Panc1 (cell line): ENCODE results near the gene FAM13C. TPM values are rescaled to one million over a fixed set of nuclear protein-coding genes. Genes with fewer than 3 reads are reported as not detected.

Experiments used
- ATAC-seq: fragments of 200-7000 bp; cut with Tn5 transposase; 2 replicates; pipeline ENCODE4 v1.9.1; 2020; ENCODE audit warnings: mild to moderate bottlenecking, moderate library complexity
- BruUV-seq: library from RNA; stranded (reverse); fragments of 400-500 nt; replicated peaks from 2 replicates; lab custom pipeline; 2021; lab: Mats Ljungman, UMichigan
- CTCF ChIA-PET: fragments of 300-600 bp; sonication (Branson Sonifier 250); formaldehyde crosslinking; loops from one replicate; lab custom pipeline; 2022; ENCODE audit warnings: antibody characterized with exemption; lab: Charles Lee
- POLR2A ChIA-PET: fragments of 300-600 bp; sonication (Branson Sonifier 250); formaldehyde crosslinking; loops from one replicate; lab custom pipeline; 2022; ENCODE audit warnings: antibody characterized with exemption; lab: Charles Lee
- DNase-seq: peaks from one replicate; pipeline ENCODE4 v3.0.0-alpha.2; 2010; ENCODE audit warnings: low read depth, low spot score
- H3K27ac ChIP-seq: 2 replicates; pipeline ENCODE4 v1.5.1; 2011; ENCODE audit warnings: mild to moderate bottlenecking, low read length, inconsistent platforms
- H3K27me3 ChIP-seq: fragments of 200-500 bp; sonication (Bioruptor generic); 2 replicates; pipeline ENCODE4 v1.6.0; 2014; ENCODE audit warnings: low read length, inconsistent platforms; ENCODE audit not compliant: control insufficient read depth, insufficient read depth
- H3K36me3 ChIP-seq: fragments of 200-500 bp; sonication (Bioruptor generic); 2 replicates; pipeline ENCODE4 v1.5.1; 2014; ENCODE audit warnings: inconsistent platforms, mild to moderate bottlenecking, low read length, moderate library complexity; ENCODE audit not compliant: control insufficient read depth, insufficient read depth
- H3K4me1 ChIP-seq: 2 replicates; pipeline ENCODE4 v1.5.1; 2011; ENCODE audit warnings: inconsistent platforms, mild to moderate bottlenecking, low read length, moderate library complexity; ENCODE audit not compliant: control insufficient read depth, insufficient read depth
- H3K4me3 ChIP-seq, 2 experiments: 2 replicates each; pipeline ENCODE4 v1.5.1; 2011 to 2012; ENCODE audit warnings: low read depth in 2 of 2, low read length in 2 of 2, mild to moderate bottlenecking in 2 of 2, inconsistent platforms in 1 of 2, moderate library complexity in 1 of 2
- H3K9me3 ChIP-seq: fragments of 200-500 bp; sonication (Bioruptor generic); 2 replicates; pipeline ENCODE4 v1.5.1; 2014; ENCODE audit warnings: low read depth, mild to moderate bottlenecking, inconsistent platforms, low read length, moderate library complexity; ENCODE audit not compliant: control insufficient read depth, insufficient read depth
- POLR2AphosphoS5 ChIP-seq: IDR thresholded peaks from 2 replicates; pipeline ENCODE4 v1.6.1; 2012; ENCODE audit warnings: mild to moderate bottlenecking, low read depth, low read length, moderate library complexity
- SIN3A ChIP-seq: IDR thresholded peaks from 2 replicates; pipeline ENCODE4 v1.6.1; 2012; ENCODE audit warnings: low read depth, mild to moderate bottlenecking, low read length, moderate library complexity, borderline replicate concordance; ENCODE audit not compliant: insufficient read depth
- TCF7L2 ChIP-seq: IDR thresholded peaks from 2 replicates; pipeline ENCODE4 v1.6.1; 2011; ENCODE audit warnings: mild to moderate bottlenecking, low read depth, low read length, inconsistent platforms
- in situ Hi-C: cut with HindIII; loops from 2 replicates; pipeline ENCODE4 v1.10.0; 2016; ENCODE audit warnings: low sequenced_read_pairs, low pct_unique_long_range_greater_than_20kb
- intact Hi-C: fragments of 100-400 bp; cut with micrococcal nuclease; formaldehyde crosslinking; loops from one replicate; pipeline ENCODE4 v1.10.0; 2022; ENCODE audit not compliant: unreplicated experiment
- total RNA-seq: library from RNA; stranded (reverse); gene quantifications from one replicate; pipeline ENCODE4 v1.2.1, GENCODE V29; 2021; ENCODE audit not compliant: unreplicated experiment
- TF ChIP-seq, protein P1 (sequence below): fragments of 450-650 bp; IDR thresholded peaks from 2 replicates; pipeline ENCODE4 v1.5.1; 2017; ENCODE audit warnings: mild to moderate bottlenecking
- TF ChIP-seq, protein P2 (sequence below), 2 experiments: IDR thresholded peaks; 2 replicates each; pipeline ENCODE4 v1.6.1; 2011 to 2012; ENCODE audit warnings: low read depth in 2 of 2, control low read depth in 1 of 2, low read length in 1 of 2, mild to moderate bottlenecking in 1 of 2, moderate library complexity in 1 of 2; ENCODE audit not compliant: insufficient read depth in 1 of 2

FAM13C gene
- total RNA-seq, 1 experiment from 2014 or later, result not detected

GRCh38 chr10:59366290-59366689 lies 3.9 kb upstream of the FAM13C start:
- Histone ChIP-seq H3K27ac (no peak overlapping the region), H3K4me1 (peaks cover 2% of the 10 kb centered on the region; the same call in 1 of the 2 replicates), H3K9me3 (no peaks in the 10 kb centered on the region), H3K27me3 (peaks cover 12% of the 10 kb centered on the region), H3K4me3 (no peak overlapping the region), H3K36me3 (no peaks in the 10 kb centered on the region)
- ChIA-PET POLR2A (no interaction called here), CTCF (no interaction called here)
- intact Hi-C loops, result no loop called here
- TF ChIP-seq TCF7L2 (no peak), SIN3A (no peak), POLR2AphosphoS5 (no peak)
- TF ChIP-seq, protein P1, sequence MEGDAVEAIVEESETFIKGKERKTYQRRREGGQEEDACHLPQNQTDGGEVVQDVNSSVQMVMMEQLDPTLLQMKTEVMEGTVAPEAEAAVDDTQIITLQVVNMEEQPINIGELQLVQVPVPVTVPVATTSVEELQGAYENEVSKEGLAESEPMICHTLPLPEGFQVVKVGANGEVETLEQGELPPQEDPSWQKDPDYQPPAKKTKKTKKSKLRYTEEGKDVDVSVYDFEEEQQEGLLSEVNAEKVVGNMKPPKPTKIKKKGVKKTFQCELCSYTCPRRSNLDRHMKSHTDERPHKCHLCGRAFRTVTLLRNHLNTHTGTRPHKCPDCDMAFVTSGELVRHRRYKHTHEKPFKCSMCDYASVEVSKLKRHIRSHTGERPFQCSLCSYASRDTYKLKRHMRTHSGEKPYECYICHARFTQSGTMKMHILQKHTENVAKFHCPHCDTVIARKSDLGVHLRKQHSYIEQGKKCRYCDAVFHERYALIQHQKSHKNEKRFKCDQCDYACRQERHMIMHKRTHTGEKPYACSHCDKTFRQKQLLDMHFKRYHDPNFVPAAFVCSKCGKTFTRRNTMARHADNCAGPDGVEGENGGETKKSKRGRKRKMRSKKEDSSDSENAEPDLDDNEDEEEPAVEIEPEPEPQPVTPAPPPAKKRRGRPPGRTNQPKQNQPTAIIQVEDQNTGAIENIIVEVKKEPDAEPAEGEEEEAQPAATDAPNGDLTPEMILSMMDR, result no peak
- TF ChIP-seq, protein P2, sequence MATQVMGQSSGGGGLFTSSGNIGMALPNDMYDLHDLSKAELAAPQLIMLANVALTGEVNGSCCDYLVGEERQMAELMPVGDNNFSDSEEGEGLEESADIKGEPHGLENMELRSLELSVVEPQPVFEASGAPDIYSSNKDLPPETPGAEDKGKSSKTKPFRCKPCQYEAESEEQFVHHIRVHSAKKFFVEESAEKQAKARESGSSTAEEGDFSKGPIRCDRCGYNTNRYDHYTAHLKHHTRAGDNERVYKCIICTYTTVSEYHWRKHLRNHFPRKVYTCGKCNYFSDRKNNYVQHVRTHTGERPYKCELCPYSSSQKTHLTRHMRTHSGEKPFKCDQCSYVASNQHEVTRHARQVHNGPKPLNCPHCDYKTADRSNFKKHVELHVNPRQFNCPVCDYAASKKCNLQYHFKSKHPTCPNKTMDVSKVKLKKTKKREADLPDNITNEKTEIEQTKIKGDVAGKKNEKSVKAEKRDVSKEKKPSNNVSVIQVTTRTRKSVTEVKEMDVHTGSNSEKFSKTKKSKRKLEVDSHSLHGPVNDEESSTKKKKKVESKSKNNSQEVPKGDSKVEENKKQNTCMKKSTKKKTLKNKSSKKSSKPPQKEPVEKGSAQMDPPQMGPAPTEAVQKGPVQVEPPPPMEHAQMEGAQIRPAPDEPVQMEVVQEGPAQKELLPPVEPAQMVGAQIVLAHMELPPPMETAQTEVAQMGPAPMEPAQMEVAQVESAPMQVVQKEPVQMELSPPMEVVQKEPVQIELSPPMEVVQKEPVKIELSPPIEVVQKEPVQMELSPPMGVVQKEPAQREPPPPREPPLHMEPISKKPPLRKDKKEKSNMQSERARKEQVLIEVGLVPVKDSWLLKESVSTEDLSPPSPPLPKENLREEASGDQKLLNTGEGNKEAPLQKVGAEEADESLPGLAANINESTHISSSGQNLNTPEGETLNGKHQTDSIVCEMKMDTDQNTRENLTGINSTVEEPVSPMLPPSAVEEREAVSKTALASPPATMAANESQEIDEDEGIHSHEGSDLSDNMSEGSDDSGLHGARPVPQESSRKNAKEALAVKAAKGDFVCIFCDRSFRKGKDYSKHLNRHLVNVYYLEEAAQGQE (IDR thresholded peaks at IDR 0.05; ENCODE audit: insufficient read depth in 1 of 2, low read depth in 2 of 2, low read length in 1 of 2), result no peak
- DNase-seq (no peak), ATAC-seq (no peak)
- in situ Hi-C loops, result no loop called here
- no TSS peak for BruUV-seq

GRCh38 chr10:59363446-59363958 lies 1.2 kb upstream of the FAM13C start:
- in situ Hi-C loops (no loop called here), intact Hi-C loops (no loop called here)
- ChIA-PET POLR2A (no interaction called here), CTCF (no interaction called here)
- TF ChIP-seq, protein P2 (IDR thresholded peaks at IDR 0.05; ENCODE audit: insufficient read depth in 1 of 2, low read depth in 2 of 2, low read length in 1 of 2), result no peak
- TF ChIP-seq TCF7L2 (no peak), SIN3A (no peak), POLR2AphosphoS5 (no peak)
- TF ChIP-seq, protein P1, result no peak
- no peaks in the 10 kb centered on the region for H3K36me3 ChIP-seq
- H3K9me3 ChIP-seq, result no peaks in the 10 kb centered on the region
- no peak overlapping the region for H3K4me3 ChIP-seq
- no peak for ATAC-seq
- peaks cover 12% of the 10 kb centered on the region for H3K27me3 ChIP-seq
- H3K27ac ChIP-seq, result no peak overlapping the region
- DNase-seq, result no peak
- no TSS peak for BruUV-seq
- H3K4me1 ChIP-seq, result peaks cover 2% of the 10 kb centered on the region; the same call in 1 of the 2 replicates
